GM18858 (cell line): ENCODE data around the gene GMNC.
"Not testable (repeated sequence)": the region's sequence is repeated elsewhere in the genome, so short reads cannot be mapped to it uniquely, and the experiment has no call there.

Source experiments
- ATAC-seq: cut with Tn5 transposase; IDR thresholded peaks from one replicate; pipeline ENCODE4 v1.9.1; 2021; ENCODE audit not compliant: unreplicated experiment

The GMNC gene

GRCh38 chr3:190862209-190863118 lies at the start of gene GMNC:
Gene GMNC (minus strand): TSS chr3:190862694. CDS start chr3:190862615, 79 bp downstream.
- peak; percentile 67 for ATAC-seq

- no peak for ATAC-seq
These were observed 48.9 kb upstream of the GMNC start for GRCh38 chr3:190911382-190911781.

- no peak for ATAC-seq
These were observed 47.4 kb upstream of the GMNC start for GRCh38 chr3:190909908-190910307.

GRCh38 chr3:190903156-190903555 lies 40.7 kb upstream of the GMNC start:
- ATAC-seq: no peak

- ATAC-seq: no peak
These were observed 39.8 kb upstream of the GMNC start for GRCh38 chr3:190902292-190902691.

GRCh38 chr3:190892395-190892902 lies 30.0 kb upstream of the GMNC start:
- ATAC-seq: no peak

- ATAC-seq: peak; percentile 60
These were observed 24.5 kb upstream of the GMNC start for GRCh38 chr3:190886945-190887344.

- ATAC-seq: peak; percentile 79
These were observed 21.7 kb upstream of the GMNC start for GRCh38 chr3:190883973-190884832.

- ATAC-seq: no peak
These were observed 20.6 kb upstream of the GMNC start for GRCh38 chr3:190883141-190883540.

- no peak for ATAC-seq
These were observed 15.4 kb upstream of the GMNC start for GRCh38 chr3:190877925-190878324.

- not testable (repeated sequence) for ATAC-seq
These were observed 13.9 kb upstream of the GMNC start for GRCh38 chr3:190876433-190876832.

- not testable (repeated sequence) for ATAC-seq
These were observed 12.6 kb upstream of the GMNC start for GRCh38 chr3:190875061-190875460.

GRCh38 chr3:190870127-190870526 lies 7.6 kb upstream of the GMNC start:
- no peak for ATAC-seq

- no peak for ATAC-seq
These were observed 4.6 kb upstream of the GMNC start for GRCh38 chr3:190867071-190867470.

- no peak for ATAC-seq
These were observed 3.3 kb upstream of the GMNC start for GRCh38 chr3:190865828-190866227.

GRCh38 chr3:190865419-190865818 lies 2.9 kb upstream of the GMNC start:
- ATAC-seq: no peak

GRCh38 chr3:190864002-190864401 lies 1.5 kb upstream of the GMNC start:
- ATAC-seq: no peak

GRCh38 chr3:190863119-190863465 lies 598 bp upstream of the GMNC start:
- ATAC-seq: no peak

GRCh38 chr3:190860521-190860920 lies 2.0 kb downstream of the GMNC start:
- ATAC-seq: no peak

GRCh38 chr3:190855151-190855550 lies 7.3 kb downstream of the GMNC start:
- no peak for ATAC-seq

- no peak for ATAC-seq
These were observed 8.4 kb downstream of the GMNC start for GRCh38 chr3:190854062-190854461.

- no peak for ATAC-seq
These were observed 9.0 kb downstream of the GMNC start for GRCh38 chr3:190853464-190853863.
